WTC11 (cell line): ENCODE results near the gene PANX2. TPM values are rescaled to one million over a fixed set of nuclear protein-coding genes. Genes with fewer than 3 reads are reported as not detected.

Experiments
- ATAC-seq: fragments of 200-7000 bp; cut with Tn5 transposase; 2 replicates; pipeline ENCODE4 v1.10.0; 2021; ENCODE audit warnings: mild to moderate bottlenecking, moderate library complexity
- CTCF ChIA-PET: fragments of 300-600 bp; sonication (Branson Sonifier 250); formaldehyde crosslinking; loops from one replicate; lab custom pipeline; 2021; ENCODE audit warnings: antibody characterized with exemption; lab: Charles Lee
- POLR2A ChIA-PET: fragments of 350-600 bp; sonication (Branson Sonifier 250); formaldehyde crosslinking; loops from one replicate; lab custom pipeline; 2021; ENCODE audit warnings: antibody characterized with exemption; lab: Charles Lee
- DNase-seq: peaks from one replicate; pipeline ENCODE4 v3.0.0; 2021; ENCODE audit warnings: low spot score
- H3K27ac Mint-ChIP-seq: 2 replicates; pipeline ENCODE4 v1.8.0; 2021; ENCODE audit warnings: mixed read lengths
- H3K27me3 Mint-ChIP-seq: 2 replicates; pipeline ENCODE4 v1.8.0; 2021; ENCODE audit warnings: low read depth, mild to moderate bottlenecking, moderate library complexity, mixed read lengths
- H3K36me3 Mint-ChIP-seq: 2 replicates; pipeline ENCODE4 v1.8.0; 2021; ENCODE audit warnings: mixed read lengths
- H3K4me1 Mint-ChIP-seq: 2 replicates; pipeline ENCODE4 v1.8.0; 2022; ENCODE audit warnings: mixed read lengths
- H3K4me3 Mint-ChIP-seq: 2 replicates; pipeline ENCODE4 v1.8.0; 2021; ENCODE audit warnings: mild to moderate bottlenecking, moderate library complexity, mixed read lengths
- H3K9me3 Mint-ChIP-seq: 2 replicates; pipeline ENCODE4 v1.8.0; 2021; ENCODE audit warnings: mixed read lengths
- E2F1 ChIP-seq: sonication (generic); formaldehyde crosslinking; IDR thresholded peaks from 2 replicates; pipeline ENCODE4 v1.8.0; 2022; ENCODE audit warnings: mild to moderate bottlenecking, missing genetic modification reagents
- ESRRA ChIP-seq: sonication (generic); formaldehyde crosslinking; IDR thresholded peaks from 2 replicates; pipeline ENCODE4 v1.8.1; 2022; ENCODE audit warnings: mild to moderate bottlenecking, missing genetic modification reagents, borderline replicate concordance
- FOXK1 ChIP-seq: sonication (generic); formaldehyde crosslinking; IDR thresholded peaks from 2 replicates; pipeline ENCODE4 v1.8.0; 2022; ENCODE audit warnings: mild to moderate bottlenecking, moderate library complexity, missing genetic modification reagents
- JUN ChIP-seq: sonication (generic); formaldehyde crosslinking; IDR thresholded peaks from 2 replicates; pipeline ENCODE4 v1.8.0; 2023; ENCODE audit warnings: mild to moderate bottlenecking, missing genetic modification reagents
- MAX ChIP-seq: sonication (generic); formaldehyde crosslinking; IDR thresholded peaks from 2 replicates; pipeline ENCODE4 v1.8.0; 2022; ENCODE audit warnings: mild to moderate bottlenecking, missing genetic modification reagents
- NFE2L1 ChIP-seq: sonication (generic); formaldehyde crosslinking; IDR thresholded peaks from 2 replicates; pipeline ENCODE4 v1.8.1; 2023; ENCODE audit warnings: missing genetic modification reagents
- NR3C1 ChIP-seq: sonication (generic); formaldehyde crosslinking; conservative IDR thresholded peaks from 2 replicates; pipeline ENCODE4 v1.8.1; 2023; ENCODE audit warnings: low read depth, mild to moderate bottlenecking, missing genetic modification reagents
- RORB ChIP-seq: fragments of 250-450 bp; sonication (Bioruptor Pico); IDR thresholded peaks from 2 replicates; pipeline ENCODE4 v1.9.0; 2021; ENCODE audit warnings: mild to moderate bottlenecking
- SOX15 ChIP-seq: fragments of 250-450 bp; sonication (Bioruptor Pico); IDR thresholded peaks from 2 replicates; pipeline ENCODE4 v1.9.0; 2021; ENCODE audit warnings: mild to moderate bottlenecking
- SP1 ChIP-seq: sonication (generic); formaldehyde crosslinking; conservative IDR thresholded peaks from 2 replicates; pipeline ENCODE4 v1.8.1; 2022; ENCODE audit warnings: missing genetic modification reagents
- TCF7 ChIP-seq: sonication (generic); formaldehyde crosslinking; IDR thresholded peaks from 2 replicates; pipeline ENCODE4 v1.8.0; 2022; ENCODE audit warnings: mild to moderate bottlenecking, low read depth, missing genetic modification reagents, moderate library complexity
- TEAD1 ChIP-seq: sonication (generic); formaldehyde crosslinking; IDR thresholded peaks from 2 replicates; pipeline ENCODE4 v1.8.0; 2022; ENCODE audit warnings: mild to moderate bottlenecking, missing genetic modification reagents
- USF1 ChIP-seq: sonication (generic); formaldehyde crosslinking; IDR thresholded peaks from 2 replicates; pipeline ENCODE4 v1.8.0; 2022; ENCODE audit warnings: mild to moderate bottlenecking, missing genetic modification reagents
- USF2 ChIP-seq: sonication (generic); formaldehyde crosslinking; IDR thresholded peaks from 2 replicates; pipeline ENCODE4 v1.8.1; 2023; ENCODE audit warnings: mild to moderate bottlenecking, missing genetic modification reagents, moderate library complexity
- total RNA-seq: library from RNA; stranded (reverse); gene quantifications from 3 replicates; pipeline ENCODE4 v1.2.3, GENCODE V29; 2021

Gene PANX2
- total RNA-seq, 1 experiment from 2014 or later: 10.2 TPM

GRCh38 chr22:50217543-50218152 is 47.1 kb downstream of the PANX2 start:
- Mint-ChIP-seq H3K4me3 (no peak overlapping the region), H3K4me1 (peaks cover 5% of the 10 kb centered on the region; the same call in 1 of the 2 replicates), H3K36me3 (peaks cover 44% of the 10 kb centered on the region), H3K27ac (no peak overlapping the region), H3K27me3 (no peaks in the 10 kb centered on the region), H3K9me3 (no peaks in the 10 kb centered on the region)
- CTCF ChIA-PET: interaction anchor here (1.4 to 1.8 kb wide), 2 partner anchors 11 to 34 kb away, joined by 3 to 7 read pairs; partner anchors contain the start of gene HDAC10
- no peak for TF ChIP-seq JUN (CRISPR knock-in tag)
- TF ChIP-seq ESRRA (CRISPR knock-in tag): no peak
- no peak for TF ChIP-seq FOXK1 (CRISPR knock-in tag)
- TF ChIP-seq USF2 (CRISPR knock-in tag): no peak
- no peak for TF ChIP-seq NR3C1 (CRISPR knock-in tag)
- no peak for TF ChIP-seq RORB (CRISPR knock-in tag)
- TF ChIP-seq TEAD1 (CRISPR knock-in tag): no peak
- no peak for TF ChIP-seq NFE2L1 (CRISPR knock-in tag)
- no peak for TF ChIP-seq E2F1
- no peak for ATAC-seq
- POLR2A ChIA-PET: no interaction called here
- no peak for DNase-seq

GRCh38 chr22:50218153-50218995 is 47.8 kb downstream of the PANX2 start:
- POLR2A ChIA-PET: no interaction called here
- CTCF ChIA-PET: interaction anchor here (0.6 to 1.8 kb wide), 5 partner anchors 10 to 148 kb away, joined by 3 to 7 read pairs (median 3); partner anchors contain the start of gene HDAC10
- Mint-ChIP-seq H3K4me3 (no peak overlapping the region), H3K9me3 (no peaks in the 10 kb centered on the region), H3K27me3 (no peaks in the 10 kb centered on the region), H3K27ac (no peak overlapping the region), H3K4me1 (peaks cover 5% of the 10 kb centered on the region; the same call in 1 of the 2 replicates), H3K36me3 (peaks cover 41% of the 10 kb centered on the region)
- no peak for DNase-seq
- TF ChIP-seq JUN (CRISPR knock-in tag): no peak
- ATAC-seq: no peak; the same call in 1 of the 2 replicates

- Mint-ChIP-seq H3K36me3 (peaks cover 38% of the 10 kb centered on the region), H3K9me3 (no peaks in the 10 kb centered on the region), H3K27ac (no peak overlapping the region), H3K27me3 (no peaks in the 10 kb centered on the region)
- POLR2A ChIA-PET: no interaction called here
- TF ChIP-seq RORB (CRISPR knock-in tag) (no peak), TCF7 (no peak), MAX (CRISPR knock-in tag) (peak; percentile 87), USF2 (CRISPR knock-in tag) (peak; percentile 86), SP1 (peak; percentile 53; the same call in 1 of the 2 replicates), USF1 (peak; percentile 90), E2F1 (peak; percentile 48; the same call in 1 of the 2 replicates), SOX15 (no peak)
- TF ChIP-seq, all 79 proteins: peak for 5
- H3K4me3 Mint-ChIP-seq: no peak overlapping the region
- CTCF ChIA-PET: interaction anchor here (0.6 to 1.8 kb wide), 5 partner anchors 11 to 147 kb away, joined by 3 to 7 read pairs (median 3); partner anchors contain the start of gene HDAC10
- DNase-seq (peak; percentile 64), ATAC-seq (peak; percentile 81)
- H3K4me1 Mint-ChIP-seq: peaks cover 5% of the 10 kb centered on the region; the same call in 1 of the 2 replicates
These were observed 48.6 kb downstream of the PANX2 start for GRCh38 chr22:50218996-50219727.
